DOHH2 (cell line): ENCODE results near the gene INPP5F.

ENCODE experiments used
- EZH2phosphoT487 ChIP-seq: fragments of 200-600 bp; sonication (generic); IDR thresholded peaks from 2 replicates; pipeline ENCODE4 v1.6.1; 2017; ENCODE audit warnings: borderline replicate concordance, mild to moderate bottlenecking, antibody characterized with exemption, low read length, moderate library complexity, mixed read lengths
- TF ChIP-seq, protein P1 (sequence below): fragments of 200-600 bp; sonication (generic); IDR thresholded peaks from one replicate; pipeline ENCODE4 v1.5.1; 2014; ENCODE audit warnings: antibody characterized with exemption, mild to moderate bottlenecking, low read depth, low read length; ENCODE audit not compliant: poor library complexity, severe bottlenecking

GRCh38 chr10:119687192-119688032 is 38.4 kb upstream of the INPP5F start:
- TF ChIP-seq, protein P1, sequence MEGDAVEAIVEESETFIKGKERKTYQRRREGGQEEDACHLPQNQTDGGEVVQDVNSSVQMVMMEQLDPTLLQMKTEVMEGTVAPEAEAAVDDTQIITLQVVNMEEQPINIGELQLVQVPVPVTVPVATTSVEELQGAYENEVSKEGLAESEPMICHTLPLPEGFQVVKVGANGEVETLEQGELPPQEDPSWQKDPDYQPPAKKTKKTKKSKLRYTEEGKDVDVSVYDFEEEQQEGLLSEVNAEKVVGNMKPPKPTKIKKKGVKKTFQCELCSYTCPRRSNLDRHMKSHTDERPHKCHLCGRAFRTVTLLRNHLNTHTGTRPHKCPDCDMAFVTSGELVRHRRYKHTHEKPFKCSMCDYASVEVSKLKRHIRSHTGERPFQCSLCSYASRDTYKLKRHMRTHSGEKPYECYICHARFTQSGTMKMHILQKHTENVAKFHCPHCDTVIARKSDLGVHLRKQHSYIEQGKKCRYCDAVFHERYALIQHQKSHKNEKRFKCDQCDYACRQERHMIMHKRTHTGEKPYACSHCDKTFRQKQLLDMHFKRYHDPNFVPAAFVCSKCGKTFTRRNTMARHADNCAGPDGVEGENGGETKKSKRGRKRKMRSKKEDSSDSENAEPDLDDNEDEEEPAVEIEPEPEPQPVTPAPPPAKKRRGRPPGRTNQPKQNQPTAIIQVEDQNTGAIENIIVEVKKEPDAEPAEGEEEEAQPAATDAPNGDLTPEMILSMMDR: no peak
- TF ChIP-seq EZH2phosphoT487: no peak
